ENCODE measurements around the gene MYBPC1.

GRCh38 chr12:101655393-101655792, 60.6 kb downstream of the MYBPC1 start:
- TF ChIP-seq KDM6A (CRISPR knock-in tag; IDR thresholded peaks at IDR 0.05; ENCODE audit: low read depth) (no peak), JUND (CRISPR knock-in tag; IDR thresholded peaks at IDR 0.05) (no peak), POLR2AphosphoS5 (IDR thresholded peaks at IDR 0.05; ENCODE audit: low read depth, low read length) (no peak), CTCF (CRISPR knock-in tag; IDR thresholded peaks at IDR 0.05) (no peak), HNRNPH1 (optimal IDR thresholded peaks at IDR 0.05; ENCODE audit: low read depth, low read length) (no peak), POLR2A (IDR thresholded peaks at IDR 0.05; ENCODE audit: insufficient read depth in 1 of 2, low read depth in 2 of 2, low read length in 2 of 2) (no peak), NFIB (CRISPR knock-in tag; IDR thresholded peaks at IDR 0.05; ENCODE audit: borderline replicate concordance) (no peak), MYC (CRISPR knock-in tag; IDR thresholded peaks at IDR 0.05; ENCODE audit: borderline replicate concordance) (no peak), FOXK2 (IDR thresholded peaks at IDR 0.05) (no peak), RFX5 (IDR thresholded peaks at IDR 0.05; ENCODE audit: low read depth, low read length) (no peak), IRF9 (CRISPR knock-in tag; IDR thresholded peaks at IDR 0.05; ENCODE audit: borderline replicate concordance) (no peak)
- TF ChIP-seq, protein P1, sequence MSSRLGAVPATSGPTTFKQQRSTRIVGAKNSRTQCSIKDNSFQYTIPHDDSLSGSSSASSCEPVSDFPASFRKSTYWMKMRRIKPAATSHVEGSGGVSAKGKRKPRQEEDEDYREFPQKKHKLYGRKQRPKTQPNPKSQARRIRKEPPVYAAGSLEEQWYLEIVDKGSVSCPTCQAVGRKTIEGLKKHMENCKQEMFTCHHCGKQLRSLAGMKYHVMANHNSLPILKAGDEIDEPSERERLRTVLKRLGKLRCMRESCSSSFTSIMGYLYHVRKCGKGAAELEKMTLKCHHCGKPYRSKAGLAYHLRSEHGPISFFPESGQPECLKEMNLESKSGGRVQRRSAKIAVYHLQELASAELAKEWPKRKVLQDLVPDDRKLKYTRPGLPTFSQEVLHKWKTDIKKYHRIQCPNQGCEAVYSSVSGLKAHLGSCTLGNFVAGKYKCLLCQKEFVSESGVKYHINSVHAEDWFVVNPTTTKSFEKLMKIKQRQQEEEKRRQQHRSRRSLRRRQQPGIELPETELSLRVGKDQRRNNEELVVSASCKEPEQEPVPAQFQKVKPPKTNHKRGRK (CRISPR knock-in tag; IDR thresholded peaks at IDR 0.05), result no peak
